ENCODE data around the gene STRIP1. TPM values are rescaled to one million over a fixed set of nuclear protein-coding genes. Genes with fewer than 3 reads are reported as not detected.

Gene STRIP1
- total and polyA plus RNA-seq, 8 donors = 32.7 to 59.7 (median 52.3) TPM

- peaks cover 6 to 14% of the 10 kb centered on the region in 2 donors for H3K4me1 ChIP-seq
- DNase-seq (no peak), ATAC-seq (no peak)
- TF ChIP-seq, protein P1, sequence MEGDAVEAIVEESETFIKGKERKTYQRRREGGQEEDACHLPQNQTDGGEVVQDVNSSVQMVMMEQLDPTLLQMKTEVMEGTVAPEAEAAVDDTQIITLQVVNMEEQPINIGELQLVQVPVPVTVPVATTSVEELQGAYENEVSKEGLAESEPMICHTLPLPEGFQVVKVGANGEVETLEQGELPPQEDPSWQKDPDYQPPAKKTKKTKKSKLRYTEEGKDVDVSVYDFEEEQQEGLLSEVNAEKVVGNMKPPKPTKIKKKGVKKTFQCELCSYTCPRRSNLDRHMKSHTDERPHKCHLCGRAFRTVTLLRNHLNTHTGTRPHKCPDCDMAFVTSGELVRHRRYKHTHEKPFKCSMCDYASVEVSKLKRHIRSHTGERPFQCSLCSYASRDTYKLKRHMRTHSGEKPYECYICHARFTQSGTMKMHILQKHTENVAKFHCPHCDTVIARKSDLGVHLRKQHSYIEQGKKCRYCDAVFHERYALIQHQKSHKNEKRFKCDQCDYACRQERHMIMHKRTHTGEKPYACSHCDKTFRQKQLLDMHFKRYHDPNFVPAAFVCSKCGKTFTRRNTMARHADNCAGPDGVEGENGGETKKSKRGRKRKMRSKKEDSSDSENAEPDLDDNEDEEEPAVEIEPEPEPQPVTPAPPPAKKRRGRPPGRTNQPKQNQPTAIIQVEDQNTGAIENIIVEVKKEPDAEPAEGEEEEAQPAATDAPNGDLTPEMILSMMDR (IDR thresholded peaks at IDR 0.05) = no peak
- peaks cover 0 to 25% of the 10 kb centered on the region in 2 donors for H3K36me3 ChIP-seq
- intact Hi-C loops (cut with DNase I) = no loop called here
- no peak overlapping the region for H3K4me3 ChIP-seq
- no peaks in the 10 kb centered on the region for H3K9me3 ChIP-seq
- H3K27ac ChIP-seq = no peak overlapping the region
- peaks cover 23 to 33% of the 10 kb centered on the region in 2 donors for H3K27me3 ChIP-seq
Observed at GRCh38 chr1:110063781-110064180, 29.4 kb downstream of the STRIP1 start.

- intact Hi-C loops (cut with DNase I) = no loop called here
- peaks cover 11 to 23% of the 10 kb centered on the region in 2 donors for H3K4me1 ChIP-seq
- no peaks in the 10 kb centered on the region for H3K9me3 ChIP-seq
- H3K36me3 ChIP-seq = peaks cover 0 to 16% of the 10 kb centered on the region in 2 donors
- ATAC-seq = no peak
- H3K27me3 ChIP-seq = peaks cover 33 to 43% of the 10 kb centered on the region in 2 donors
- no peak overlapping the region for H3K4me3 ChIP-seq
- H3K27ac ChIP-seq = no peak overlapping the region
- TF ChIP-seq, protein P1 (IDR thresholded peaks at IDR 0.05) = no peak
- DNase-seq = no peak
Observed at GRCh38 chr1:110064576-110065337, 30.3 kb downstream of the STRIP1 start.

- intact Hi-C loops (cut with DNase I) = no loop called here
- ATAC-seq (no peak), DNase-seq (no peak)
- Histone ChIP-seq H3K27ac (no peak overlapping the region), H3K27me3 (peaks cover 43 to 54% of the 10 kb centered on the region in 2 donors), H3K4me3 (no peak overlapping the region), H3K9me3 (no peaks in the 10 kb centered on the region), H3K4me1 (peaks cover 15 to 34% of the 10 kb centered on the region in 2 donors), H3K36me3 (peaks cover 0 to 12% of the 10 kb centered on the region in 2 donors)
- TF ChIP-seq, protein P1 (IDR thresholded peaks at IDR 0.05) = no peak
Observed at GRCh38 chr1:110065841-110066240, 31.4 kb downstream of the STRIP1 start.

- H3K27me3 ChIP-seq = peaks cover 60 to 70% of the 10 kb centered on the region in 2 donors
- TF ChIP-seq, protein P1 (IDR thresholded peaks at IDR 0.05) = no peak
Observed at GRCh38 chr1:110067479-110067892, 33.1 kb downstream of the STRIP1 start.

GRCh38 chr1:110067893-110068645, 33.6 kb downstream of the STRIP1 start:
- Histone ChIP-seq H3K27ac (no peak overlapping the region), H3K4me3 (no peak overlapping the region), H3K9me3 (no peaks in the 10 kb centered on the region), H3K4me1 (peaks cover 15 to 34% of the 10 kb centered on the region in 2 donors), H3K27me3 (peaks cover 62 to 76% of the 10 kb centered on the region in 2 donors), H3K36me3 (no peaks in the 10 kb centered on the region)
- TF ChIP-seq, protein P1 (IDR thresholded peaks at IDR 0.05) = no peak
- intact Hi-C loops (cut with DNase I) = no loop called here
- peak in 1 of 4 donors; percentile 31 for DNase-seq
- no peak for ATAC-seq

More at GRCh38 chr1:110067479-110067892, 33.1 kb downstream of the STRIP1 start:
- intact Hi-C loops (cut with DNase I) = no loop called here
- peaks cover 15 to 34% of the 10 kb centered on the region in 2 donors for H3K4me1 ChIP-seq
- H3K9me3 ChIP-seq = no peaks in the 10 kb centered on the region
- H3K4me3 ChIP-seq = no peak overlapping the region
- H3K36me3 ChIP-seq = no peaks in the 10 kb centered on the region
- H3K27ac ChIP-seq = no peak overlapping the region
- no peak for DNase-seq
- no peak for ATAC-seq

All from left lung (tissue), 10 donors.